Measurements from ENCODE around the gene RIGI. TPM values are rescaled to one million over a fixed set of nuclear protein-coding genes. Genes with fewer than 3 reads are reported as not detected.

RIGI gene
- 1 to 10 TPM; 7.9 to 9.2 TPM for total RNA-seq

DNA sequence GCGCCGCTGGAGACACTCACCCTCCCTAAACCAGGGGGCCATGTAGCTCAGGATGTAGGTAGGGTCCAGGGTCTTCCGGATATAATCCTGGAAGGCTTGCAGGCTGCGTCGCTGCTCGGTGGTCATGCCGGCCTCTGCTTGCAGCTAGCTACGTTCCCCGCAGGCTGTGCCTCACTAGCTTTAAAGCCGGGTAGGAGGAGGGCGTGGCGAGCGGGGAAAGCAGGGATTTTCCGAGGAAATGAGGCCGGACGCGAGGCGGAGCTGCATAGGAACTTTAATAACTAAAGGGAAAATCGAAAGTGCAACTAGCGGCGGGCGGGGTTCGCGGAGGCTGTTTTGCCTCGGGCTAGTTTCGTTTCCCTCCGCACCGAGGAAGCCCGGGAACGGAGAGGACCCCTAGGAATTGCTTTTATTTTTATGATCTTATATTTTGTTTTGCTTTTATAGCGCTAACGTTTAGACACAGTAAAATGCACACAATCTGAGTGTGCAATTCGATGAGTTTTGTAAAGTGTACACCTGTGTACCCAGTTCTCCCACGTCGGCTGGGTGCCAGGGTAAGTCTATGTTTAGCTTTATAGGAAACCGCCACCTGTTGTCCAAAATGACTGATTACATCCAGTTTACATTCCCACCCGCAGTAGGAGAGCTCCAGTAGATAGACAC, at the start of gene RIGI:
TSS of gene RIGI (minus strand) at position 156 of the 666 bp plus-strand sequence. CDS start at position 126, 30 bp downstream.
- peak; percentile 87 to 89 for ATAC-seq
- H3K27ac Mint-ChIP-seq, result peak within 1 kb of the TSS; percentile 87 to 94
- no peaks in the 10 kb centered on the region for H3K9me3 Mint-ChIP-seq
- H3K4me1 Mint-ChIP-seq (ENCODE audit: low read depth in 2 of 2), result peaks cover 26 to 35% of the 10 kb centered on the region in 2 donors
- H3K27me3 Mint-ChIP-seq, result no peaks in the 10 kb centered on the region
- H3K4me3 Mint-ChIP-seq, result peak within 1 kb of the TSS; percentile 90
- DNase-seq (ENCODE audit: low spot score), result peak; percentile 89
- H3K36me3 Mint-ChIP-seq, result peaks cover 11% of the 10 kb centered on the region

DNA sequence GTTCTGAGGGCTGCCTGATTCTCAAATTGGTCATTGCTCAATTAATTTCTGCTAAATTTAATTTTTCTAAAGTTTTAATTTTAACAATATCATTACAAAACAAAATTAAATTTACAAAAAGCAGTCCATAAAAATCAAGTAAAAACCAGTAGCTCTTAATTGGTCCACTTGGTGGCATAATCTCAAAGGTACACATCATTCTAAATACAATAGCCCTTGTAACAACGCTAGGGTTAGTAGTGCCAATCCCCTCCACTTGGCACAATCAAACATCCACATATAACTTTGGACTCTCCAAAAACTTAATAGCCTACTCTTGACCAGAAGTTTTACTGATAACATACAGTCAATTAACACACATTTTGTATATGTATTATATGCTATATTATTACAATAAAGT, 48.9 kb upstream of the RIGI start:
- Mint-ChIP-seq H3K36me3 (no peaks in the 10 kb centered on the region), H3K27me3 (peaks cover 7 to 11% of the 10 kb centered on the region in 2 donors), H3K27ac (no peak overlapping the region), H3K4me3 (no peak overlapping the region), H3K9me3 (no peaks in the 10 kb centered on the region), H3K4me1 (ENCODE audit: low read depth in 2 of 2) (peaks cover 15 to 24% of the 10 kb centered on the region in 2 donors)
- DNase-seq (ENCODE audit: low spot score) (no peak), ATAC-seq (no peak)

DNA sequence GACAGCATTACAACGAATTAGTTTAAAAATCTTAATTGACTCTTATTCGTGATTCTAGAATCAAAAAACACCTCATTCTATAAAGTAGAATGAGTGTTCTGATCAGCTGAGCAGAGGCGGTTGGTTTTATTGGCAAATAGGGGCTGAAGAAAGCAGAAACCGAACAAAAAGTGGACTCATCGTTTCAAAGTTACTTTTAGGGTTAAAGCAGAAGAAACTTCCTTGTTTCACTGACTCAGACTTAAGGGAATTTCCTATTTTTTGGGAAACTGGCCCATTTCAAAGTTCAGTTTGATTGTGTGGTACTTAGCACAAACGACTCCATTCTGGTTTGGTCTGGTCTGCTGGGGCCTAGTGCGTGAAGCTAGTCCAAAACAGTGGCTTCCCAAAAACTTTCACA, 47.8 kb upstream of the RIGI start:
- DNase-seq (ENCODE audit: low spot score), result no peak
- Mint-ChIP-seq H3K36me3 (no peaks in the 10 kb centered on the region), H3K4me1 (ENCODE audit: low read depth in 2 of 2) (peaks cover 16 to 27% of the 10 kb centered on the region in 2 donors), H3K4me3 (peak overlapping the region; percentile 97), H3K27ac (peak overlapping the region; percentile 90 to 99), H3K9me3 (no peaks in the 10 kb centered on the region), H3K27me3 (peaks cover 5% of the 10 kb centered on the region in 2 donors)
- no peak for ATAC-seq

DNA sequence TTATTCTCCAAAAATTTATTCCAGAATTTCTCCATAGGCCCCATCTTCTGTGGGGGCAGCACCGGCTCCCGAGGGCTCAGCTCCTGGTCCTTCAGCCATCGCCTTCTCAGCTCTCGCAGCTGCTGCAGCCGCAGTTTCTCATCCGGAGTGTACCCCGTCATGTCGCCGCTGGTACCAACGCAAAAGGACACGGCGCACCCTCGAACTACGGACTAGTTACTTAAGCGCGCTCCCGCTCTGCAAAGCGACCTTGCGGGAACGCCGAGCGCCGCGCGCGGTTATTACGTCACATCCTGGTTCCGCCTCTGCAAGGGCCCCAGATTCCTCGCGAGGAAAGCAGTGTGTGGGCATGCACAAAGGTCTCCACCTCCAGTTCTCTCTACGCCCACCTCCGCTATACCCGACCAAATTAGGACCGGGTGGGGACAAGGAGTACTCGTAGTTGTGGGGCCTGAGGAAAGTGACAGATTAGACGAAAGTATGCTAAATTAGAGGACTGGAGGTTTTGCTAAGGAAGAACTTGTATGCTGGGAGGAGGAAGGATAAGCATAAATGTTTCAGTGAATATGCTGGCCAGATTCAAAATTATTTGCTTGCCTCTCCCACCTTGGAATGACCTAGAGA, 47.0 kb upstream of the RIGI start, which contains the start of gene NDUFB6:
TSS of gene NDUFB6 (minus strand) at position 260 of the 624 bp plus-strand sequence. CDS start at position 161, 99 bp downstream.
- ATAC-seq, result peak; percentile 93 to 96

DNA sequence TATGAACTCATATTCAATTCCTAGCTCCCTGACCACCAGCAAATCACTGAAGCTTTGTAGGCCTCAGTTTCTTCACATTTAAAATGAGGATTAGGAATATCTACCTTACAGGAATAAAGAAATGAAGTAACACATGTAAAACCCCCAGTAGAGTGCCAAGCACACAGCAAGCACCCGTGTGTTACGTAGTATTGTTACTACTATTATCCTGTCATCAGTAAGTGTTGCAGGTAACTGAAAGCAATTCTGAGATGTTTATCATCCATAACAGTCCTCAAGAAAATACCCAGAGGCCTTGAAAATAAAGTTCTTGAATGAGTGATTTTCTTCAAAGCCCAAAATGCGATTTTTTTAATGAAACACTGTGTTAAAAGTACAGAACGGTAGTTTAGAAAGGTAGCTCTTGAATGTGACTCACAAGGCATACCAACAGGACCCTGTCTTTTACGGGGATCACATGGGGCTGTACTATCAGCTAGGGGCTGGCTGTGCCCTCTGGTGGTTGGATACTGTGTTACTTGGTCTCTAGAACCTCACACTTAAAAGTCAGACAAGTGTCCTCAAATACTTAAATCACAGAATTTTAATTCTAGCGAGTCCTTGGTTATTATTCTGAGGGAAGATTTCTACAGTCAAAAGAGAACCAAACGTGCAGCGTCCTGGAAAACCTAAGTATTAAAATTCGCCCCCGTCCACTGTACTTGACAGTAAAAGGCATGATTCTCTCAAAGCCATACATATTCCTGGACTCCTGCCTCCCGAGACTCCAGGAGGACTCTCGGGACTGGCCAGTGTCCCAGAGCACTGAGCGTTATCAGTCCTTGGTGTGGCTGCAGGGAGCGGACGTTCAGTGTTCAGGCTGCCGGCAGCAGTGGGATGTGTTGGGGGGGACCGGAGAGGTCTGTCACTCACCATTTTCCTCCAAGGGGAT, 46.2 kb upstream of the RIGI start:
- Mint-ChIP-seq H3K9me3 (no peaks in the 10 kb centered on the region), H3K4me1 (ENCODE audit: low read depth in 2 of 2) (peaks cover 16 to 27% of the 10 kb centered on the region in 2 donors), H3K27ac (peak overlapping the region; percentile 90 to 99), H3K4me3 (peak overlapping the region; percentile 97), H3K36me3 (peaks cover 7% of the 10 kb centered on the region), H3K27me3 (peaks cover 0 to 5% of the 10 kb centered on the region in 2 donors)
- ATAC-seq (peak; percentile 88 to 92), DNase-seq (ENCODE audit: low spot score) (peak; percentile 68)

More for the DNA sequence above, 47.0 kb upstream of the RIGI start, which contains the start of gene NDUFB6:
- H3K27me3 Mint-ChIP-seq, result peaks cover 5% of the 10 kb centered on the region in 2 donors
- peaks cover 16 to 27% of the 10 kb centered on the region in 2 donors for H3K4me1 Mint-ChIP-seq (ENCODE audit: low read depth in 2 of 2)
- peak within 1 kb of the TSS; percentile 90 to 99 for H3K27ac Mint-ChIP-seq
- peak within 1 kb of the TSS; percentile 97 for H3K4me3 Mint-ChIP-seq
- peaks cover 3% of the 10 kb centered on the region for H3K36me3 Mint-ChIP-seq
- no peaks in the 10 kb centered on the region for H3K9me3 Mint-ChIP-seq
- peak; percentile 96 for DNase-seq (ENCODE audit: low spot score)

DNA sequence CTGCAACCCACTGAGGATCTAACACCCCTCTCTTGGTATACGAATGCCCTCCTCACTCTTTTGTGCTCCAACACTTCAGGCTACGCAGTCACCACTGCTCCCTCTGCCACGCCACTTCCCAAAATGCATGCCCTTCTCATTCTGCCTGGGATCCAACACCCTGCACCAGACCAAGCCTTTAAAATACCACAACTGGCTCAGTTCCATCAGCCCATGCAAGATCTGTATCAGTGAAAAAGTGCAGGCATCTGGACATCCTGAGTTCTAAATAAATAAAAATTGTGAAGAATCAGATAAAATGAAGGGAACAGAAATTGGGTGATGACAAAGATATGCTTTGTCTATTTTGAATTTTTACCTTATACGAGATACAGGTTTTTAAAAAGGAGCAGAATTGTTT, 44.3 kb upstream of the RIGI start:
- no peak for DNase-seq (ENCODE audit: low spot score)
- Mint-ChIP-seq H3K4me3 (no peak overlapping the region), H3K36me3 (peaks cover 7% of the 10 kb centered on the region)

DNA sequence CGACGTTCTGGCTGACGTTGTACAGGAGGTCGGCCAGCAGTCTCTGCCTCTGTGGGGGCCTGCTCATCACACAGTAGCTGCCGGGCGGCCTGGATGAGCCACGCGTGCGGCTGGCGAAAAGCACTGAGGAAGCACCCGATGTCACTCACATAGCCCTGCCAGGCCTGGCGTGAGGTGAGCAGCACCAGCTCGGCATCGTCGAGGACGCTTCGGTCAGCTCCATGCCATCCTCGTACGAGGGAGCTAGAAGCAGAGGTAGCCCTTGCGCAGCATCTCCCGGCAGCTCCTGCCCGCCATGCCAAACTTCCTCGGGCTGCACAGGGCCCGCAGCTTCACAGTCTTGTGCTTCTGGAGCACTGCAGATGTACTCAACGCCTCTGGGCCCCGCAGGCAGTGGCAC, 40.8 kb upstream of the RIGI start:
- peaks cover 15 to 25% of the 10 kb centered on the region in 2 donors for H3K4me1 Mint-ChIP-seq (ENCODE audit: low read depth in 2 of 2)
- H3K9me3 Mint-ChIP-seq, result no peaks in the 10 kb centered on the region
- no peak for ATAC-seq
- DNase-seq (ENCODE audit: low spot score), result no peak
- H3K27ac Mint-ChIP-seq, result peak overlapping the region in 1 of 2 donors; percentile 53
- H3K36me3 Mint-ChIP-seq, result peaks cover 7% of the 10 kb centered on the region
- no peak overlapping the region for H3K4me3 Mint-ChIP-seq
- H3K27me3 Mint-ChIP-seq, result no peaks in the 10 kb centered on the region

More for the DNA sequence above, 44.3 kb upstream of the RIGI start:
- Mint-ChIP-seq H3K4me1 (ENCODE audit: low read depth in 2 of 2) (peaks cover 25 to 34% of the 10 kb centered on the region in 2 donors), H3K27ac (no peak overlapping the region), H3K27me3 (no peaks in the 10 kb centered on the region), H3K9me3 (no peaks in the 10 kb centered on the region)
- ATAC-seq, result no peak

DNA sequence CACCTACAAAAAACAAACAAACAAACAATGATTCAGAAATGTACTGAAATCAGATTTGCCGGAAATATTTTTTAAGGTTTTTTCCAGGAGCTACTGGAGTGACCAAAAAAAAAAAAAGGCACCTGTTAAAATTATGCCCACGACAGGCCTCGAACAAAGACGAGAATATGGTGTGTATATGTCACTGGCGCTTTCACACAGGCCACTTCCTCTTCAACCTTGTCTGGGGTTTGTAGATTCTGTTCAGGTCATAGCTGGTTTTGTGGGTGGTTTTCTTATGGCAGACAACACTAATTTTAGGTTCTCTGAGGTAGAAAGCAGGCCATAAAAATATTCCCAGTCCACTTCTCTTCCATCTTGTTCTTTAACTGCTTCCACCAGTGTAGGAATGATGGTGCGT, 40.0 kb upstream of the RIGI start:
- peak overlapping the region in 1 of 2 donors; percentile 53 for H3K27ac Mint-ChIP-seq
- H3K27me3 Mint-ChIP-seq, result no peaks in the 10 kb centered on the region
- H3K4me3 Mint-ChIP-seq, result peak overlapping the region; percentile 32
- peaks cover 7% of the 10 kb centered on the region for H3K36me3 Mint-ChIP-seq
- H3K4me1 Mint-ChIP-seq (ENCODE audit: low read depth in 2 of 2), result peaks cover 14 to 24% of the 10 kb centered on the region in 2 donors
- DNase-seq (ENCODE audit: low spot score) (no peak), ATAC-seq (no peak)
- no peaks in the 10 kb centered on the region for H3K9me3 Mint-ChIP-seq

DNA sequence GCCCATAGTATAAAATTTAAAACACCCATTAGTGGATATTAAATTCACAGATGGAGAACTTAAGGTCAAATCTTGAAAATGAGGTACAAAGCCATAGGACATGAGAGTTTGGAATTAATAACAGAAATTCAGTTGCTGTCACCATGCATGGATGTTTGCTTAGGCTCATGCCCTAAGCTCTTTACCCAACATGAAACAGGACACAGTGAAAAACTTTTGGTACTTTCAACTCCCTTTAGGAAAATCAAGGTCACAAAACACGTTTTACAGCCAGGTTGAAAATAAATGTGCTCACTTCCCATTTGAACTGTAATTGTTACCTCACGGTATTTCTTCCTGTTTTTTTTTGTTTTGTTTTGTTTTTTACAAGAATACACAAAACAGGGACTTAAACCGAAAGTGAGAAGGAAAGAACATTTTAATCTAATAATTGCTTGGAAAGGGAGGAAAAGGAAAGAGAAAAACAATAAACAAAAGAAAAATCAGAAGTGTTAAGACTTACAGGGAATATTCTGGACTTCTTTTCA, 32.5 kb upstream of the RIGI start:
- no peaks in the 10 kb centered on the region for H3K36me3 Mint-ChIP-seq
- DNase-seq (ENCODE audit: low spot score) (no peak), ATAC-seq (no peak)
- no peaks in the 10 kb centered on the region for H3K27me3 Mint-ChIP-seq
- H3K4me3 Mint-ChIP-seq, result no peak overlapping the region
- H3K9me3 Mint-ChIP-seq, result no peaks in the 10 kb centered on the region
- peaks cover 13 to 24% of the 10 kb centered on the region in 2 donors for H3K4me1 Mint-ChIP-seq (ENCODE audit: low read depth in 2 of 2)
- peak overlapping the region in 1 of 2 donors; percentile 6 for H3K27ac Mint-ChIP-seq

DNA sequence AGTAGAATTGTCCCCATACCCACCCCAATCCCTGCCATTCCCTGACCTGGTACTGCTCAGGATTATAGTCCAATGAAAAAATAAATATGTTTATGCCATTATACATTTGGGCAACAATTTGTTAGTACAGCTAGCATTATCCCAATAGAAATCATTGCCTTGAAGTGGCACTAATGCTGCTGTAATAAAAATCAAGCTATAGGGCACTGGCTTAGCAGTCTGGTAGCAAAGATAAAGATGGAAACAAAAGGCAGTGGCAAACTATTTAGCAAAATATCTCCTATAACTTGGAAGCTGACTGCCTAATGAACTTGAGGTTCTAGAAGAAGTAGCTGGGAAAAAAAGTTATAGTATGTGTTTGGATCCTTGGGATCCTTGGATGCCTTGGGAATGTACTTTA, 28.6 kb upstream of the RIGI start:
- Mint-ChIP-seq H3K4me3 (no peak overlapping the region), H3K4me1 (ENCODE audit: low read depth in 2 of 2) (peaks cover 33 to 46% of the 10 kb centered on the region in 2 donors)

DNA sequence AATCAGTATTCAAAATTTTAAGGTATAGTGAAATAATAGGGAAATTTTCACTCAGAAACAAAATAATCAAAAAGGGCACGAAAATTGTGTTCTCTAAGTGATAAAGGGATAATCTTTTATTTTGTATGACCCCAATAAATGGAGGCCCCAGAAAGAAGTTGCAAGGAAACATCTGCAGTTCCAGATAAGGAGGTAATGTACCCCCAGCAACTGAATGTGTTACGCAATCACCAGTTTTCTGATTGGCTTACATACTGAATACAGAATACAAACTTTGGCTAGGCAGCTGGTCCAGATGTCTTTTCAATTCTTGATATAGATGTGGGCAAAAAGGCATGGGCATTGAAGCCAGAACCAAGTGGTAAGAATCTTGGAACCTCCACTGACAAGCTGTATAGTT, 28.1 kb upstream of the RIGI start:
- no peaks in the 10 kb centered on the region for H3K27me3 Mint-ChIP-seq
- ATAC-seq (no peak), DNase-seq (ENCODE audit: low spot score) (no peak)
- H3K4me3 Mint-ChIP-seq, result no peak overlapping the region
- peaks cover 30 to 43% of the 10 kb centered on the region in 2 donors for H3K4me1 Mint-ChIP-seq (ENCODE audit: low read depth in 2 of 2)
- H3K9me3 Mint-ChIP-seq, result no peaks in the 10 kb centered on the region
- peaks cover 4% of the 10 kb centered on the region for H3K36me3 Mint-ChIP-seq
- no peak overlapping the region for H3K27ac Mint-ChIP-seq

More for the DNA sequence above, 28.6 kb upstream of the RIGI start:
- ATAC-seq, result no peak
- Mint-ChIP-seq H3K36me3 (peaks cover 4% of the 10 kb centered on the region), H3K27ac (peak overlapping the region in 1 of 2 donors; percentile 9), H3K9me3 (no peaks in the 10 kb centered on the region), H3K27me3 (no peaks in the 10 kb centered on the region)
- no peak for DNase-seq (ENCODE audit: low spot score)

DNA sequence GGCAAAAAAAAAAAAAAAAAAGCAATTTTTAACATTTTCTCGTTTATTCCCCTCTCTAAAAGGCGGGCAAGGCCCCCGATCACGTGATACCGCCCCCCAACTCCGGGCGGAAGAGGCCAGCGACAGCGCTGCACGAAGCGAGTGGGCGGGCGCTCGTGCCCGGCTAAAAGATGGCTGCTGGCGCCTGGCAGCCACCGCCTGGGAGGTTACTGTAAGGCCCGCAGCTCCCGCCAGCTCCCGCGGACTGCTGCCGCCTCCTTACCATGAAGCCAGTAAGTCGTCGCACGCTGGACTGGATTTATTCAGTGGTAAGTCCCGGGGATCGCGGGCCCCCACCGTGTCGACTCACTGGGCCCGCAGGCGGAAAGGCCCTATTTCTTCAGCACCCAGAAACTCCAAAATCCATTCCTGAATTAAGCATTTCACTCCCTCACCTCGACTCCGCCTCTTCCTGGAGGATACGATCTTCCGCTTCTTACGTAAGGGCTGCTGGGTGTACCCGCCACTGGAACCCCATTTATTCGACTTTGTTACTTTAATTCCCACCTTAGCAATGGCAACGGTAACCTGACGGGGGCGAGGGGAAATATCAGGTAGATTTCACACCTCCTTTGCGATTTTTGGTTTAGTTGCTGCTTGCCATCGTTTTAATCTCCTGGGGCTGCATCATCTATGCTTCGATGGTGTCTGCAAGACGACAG, 26.3 kb upstream of the RIGI start, which contains the start of the genes SMIM27 and TOPORS:
TSS of gene SMIM27 (plus strand) at position 156 of the 701 bp plus-strand sequence. CDS start at position 264, 108 bp downstream.
TSS of gene TOPORS (minus strand) at position 415 of the 701 bp plus-strand sequence. CDS start at position 265, 150 bp downstream.
- DNase-seq (ENCODE audit: low spot score) (peak; percentile 90), ATAC-seq (peak; percentile 83 to 86)
- H3K27me3 Mint-ChIP-seq, result no peaks in the 10 kb centered on the region
- peak within 1 kb of the TSS; percentile 98 for H3K4me3 Mint-ChIP-seq
- peaks cover 34 to 42% of the 10 kb centered on the region in 2 donors for H3K4me1 Mint-ChIP-seq (ENCODE audit: low read depth in 2 of 2)
- H3K27ac Mint-ChIP-seq, result peak within 1 kb of the TSS; percentile 100
- H3K9me3 Mint-ChIP-seq, result no peaks in the 10 kb centered on the region
- H3K36me3 Mint-ChIP-seq, result peaks cover 4% of the 10 kb centered on the region

Data from natural killer cell treated with Interleukin-12 subunit alpha and Interleukin-12 subunit beta and Interleukin-15 and Interleukin-18, amount 100 ng/mL, for 72 hours (primary cell).